ENCODE measurements around the gene SLCO3A1. TPM values are rescaled to one million over a fixed set of nuclear protein-coding genes. Genes with fewer than 3 reads are reported as not detected.
A peak's percentile ranks its signal among the peaks of the same experiment; 100 is the strongest.

Gene SLCO3A1
- total RNA-seq, 2 donors from 2014 or later, result 13.0 to 15.1 TPM

- intact Hi-C loops (cut with DNase I, micrococcal nuclease), result no loop called here
- ATAC-seq, result peak; percentile 71
- DNase-seq, result no peak
Measured at GRCh38 chr15:92006186-92007028, 152.9 kb downstream of the SLCO3A1 start.

GRCh38 chr15:92009162-92009561 lies 155.7 kb downstream of the SLCO3A1 start:
- DNase-seq (no peak), ATAC-seq (no peak)
- intact Hi-C loops (cut with DNase I, micrococcal nuclease), result no loop called here

- intact Hi-C loops (cut with DNase I, micrococcal nuclease), result no loop called here
- no peak for ATAC-seq
- no peak for DNase-seq
Measured at GRCh38 chr15:92011611-92012367, 158.3 kb downstream of the SLCO3A1 start.

- ATAC-seq (no peak), DNase-seq (no peak)
- intact Hi-C loops (cut with DNase I, micrococcal nuclease), result no loop called here
Measured at GRCh38 chr15:92012368-92012629, 158.8 kb downstream of the SLCO3A1 start.

GRCh38 chr15:92012881-92013280 lies 159.4 kb downstream of the SLCO3A1 start:
- ATAC-seq (no peak), DNase-seq (no peak)
- intact Hi-C loops (cut with DNase I, micrococcal nuclease), result no loop called here

- intact Hi-C loops (cut with DNase I, micrococcal nuclease), result no loop called here
- ATAC-seq (no peak), DNase-seq (no peak)
Measured at GRCh38 chr15:92014281-92015030, 160.9 kb downstream of the SLCO3A1 start.

- DNase-seq (no peak), ATAC-seq (no peak)
- intact Hi-C loops (cut with DNase I, micrococcal nuclease), result no loop called here
Measured at GRCh38 chr15:92017882-92018534, 164.5 kb downstream of the SLCO3A1 start.

- ATAC-seq, result peak; percentile 26
- intact Hi-C loops (cut with DNase I, micrococcal nuclease), result no loop called here
- no peak for DNase-seq
Measured at GRCh38 chr15:92018535-92019239, 165.2 kb downstream of the SLCO3A1 start.

GRCh38 chr15:92019706-92020105 lies 166.2 kb downstream of the SLCO3A1 start:
- no peak for ATAC-seq
- DNase-seq, result no peak
- intact Hi-C loops (cut with DNase I, micrococcal nuclease), result no loop called here

GRCh38 chr15:92020207-92020606 lies 166.7 kb downstream of the SLCO3A1 start:
- intact Hi-C loops (cut with DNase I, micrococcal nuclease), result no loop called here
- DNase-seq (no peak), ATAC-seq (no peak)

- ATAC-seq, result no peak
- DNase-seq, result no peak
- intact Hi-C loops (cut with DNase I, micrococcal nuclease), result no loop called here
Measured at GRCh38 chr15:92020804-92021203, 167.3 kb downstream of the SLCO3A1 start.

GRCh38 chr15:92021792-92022191 lies 168.3 kb downstream of the SLCO3A1 start:
- peak in 1 of 2 donors; percentile 13 for DNase-seq
- intact Hi-C loops (cut with DNase I, micrococcal nuclease), result no loop called here
- ATAC-seq, result peak; percentile 73

GRCh38 chr15:92023965-92024364 lies 170.5 kb downstream of the SLCO3A1 start:
- intact Hi-C loops (cut with DNase I, micrococcal nuclease), result no loop called here
- ATAC-seq (no peak), DNase-seq (no peak)

- peak; percentile 79 for ATAC-seq
- intact Hi-C loops (cut with DNase I, micrococcal nuclease), result no loop called here
- DNase-seq, result peak in 1 of 2 donors; percentile 21
Measured at GRCh38 chr15:92025706-92026270, 172.3 kb downstream of the SLCO3A1 start.

GRCh38 chr15:92028389-92028724 lies 174.8 kb downstream of the SLCO3A1 start:
- intact Hi-C loops (cut with DNase I, micrococcal nuclease), result no loop called here
- DNase-seq (no peak), ATAC-seq (no peak)

- peak; percentile 65 for ATAC-seq
- no peak for DNase-seq
- intact Hi-C loops (cut with DNase I, micrococcal nuclease), result no loop called here
Measured at GRCh38 chr15:92029767-92030166, 176.3 kb downstream of the SLCO3A1 start.

GRCh38 chr15:92033314-92033713 lies 179.8 kb downstream of the SLCO3A1 start:
- intact Hi-C loops (cut with DNase I, micrococcal nuclease), result no loop called here
- ATAC-seq, result no peak
- no peak for DNase-seq

- intact Hi-C loops (cut with DNase I, micrococcal nuclease), result no loop called here
- DNase-seq (no peak), ATAC-seq (no peak)
Measured at GRCh38 chr15:92033723-92034122, 180.2 kb downstream of the SLCO3A1 start.

All from left colon (tissue), 2 donors.